AG09319 (cell line): ENCODE measurements around the gene PTCD2.

Experiments used
- DNase-seq: peaks from one replicate; pipeline ENCODE4 v3.0.0-alpha.2; 2010; ENCODE audit warnings: low read depth; ENCODE audit errors: extremely low read depth
- CTCF ChIP-seq: IDR thresholded peaks from 2 replicates; pipeline ENCODE4 v1.5.1; 2011; ENCODE audit warnings: low read depth, mild to moderate bottlenecking, inconsistent platforms, low read length, moderate library complexity

Gene PTCD2

GRCh38 chr5:72319976-72320752, at the start of gene PTCD2, which contains the start of gene MRPS27:
TSS of gene PTCD2 (plus strand) at chr5:72320373. CDS start at chr5:72320383, 10 bp downstream.
TSS of gene MRPS27 (minus strand) at chr5:72320240. CDS start at chr5:72320221, 19 bp downstream.
- DNase-seq: peak; percentile 98
- TF ChIP-seq CTCF: peak; percentile 23

- DNase-seq: no peak
- TF ChIP-seq CTCF: no peak
Observed at GRCh38 chr5:72271702-72272101, 48.5 kb upstream of the PTCD2 start.

GRCh38 chr5:72272398-72272797, 47.8 kb upstream of the PTCD2 start:
- TF ChIP-seq CTCF: no peak

GRCh38 chr5:72273547-72273946, 46.6 kb upstream of the PTCD2 start:
- no peak for DNase-seq
- TF ChIP-seq CTCF: no peak

More at GRCh38 chr5:72272398-72272797, 47.8 kb upstream of the PTCD2 start:
- DNase-seq: no peak

GRCh38 chr5:72276219-72276752, 43.9 kb upstream of the PTCD2 start:
- TF ChIP-seq CTCF: no peak
- no peak for DNase-seq

GRCh38 chr5:72280581-72281069, 39.5 kb upstream of the PTCD2 start:
- peak; percentile 69 for TF ChIP-seq CTCF
- DNase-seq: peak; percentile 18

- TF ChIP-seq CTCF: no peak
- no peak for DNase-seq
Observed at GRCh38 chr5:72281430-72281763, 38.8 kb upstream of the PTCD2 start.
